Measurements from ENCODE around the gene GTF2H4. TPM values are rescaled to one million over a fixed set of nuclear protein-coding genes. Genes with fewer than 3 reads are reported as not detected.

GTF2H4 gene
- total RNA-seq, 2 experiments from 2014 or later = 30.5 to 48.7 TPM

- POLR2A ChIA-PET = no interaction called here
- intact Hi-C loops (cut with micrococcal nuclease; ENCODE audit: unreplicated experiment) = no loop called here
- TF ChIP-seq EZH2phosphoT487 (IDR thresholded peaks at IDR 0.05; ENCODE audit: borderline replicate concordance, low read depth, low read length) (no peak), CTCF (conservative IDR thresholded peaks at IDR 0.05; ENCODE audit: low read length) (no peak)
- Histone ChIP-seq H3K4me3 (ENCODE audit: low read depth, low read length, poor library complexity, severe bottlenecking) (no peak overlapping the region), H3K4me2 (ENCODE audit: low read length) (no peak overlapping the region), H3K36me3 (ENCODE audit: insufficient read depth, low read length) (peaks cover 38% of the 10 kb centered on the region), H3K9me2 (ENCODE audit: insufficient read depth, low read length) (no peaks in the 10 kb centered on the region), H3K4me1 (ENCODE audit: insufficient read depth, low read length, poor library complexity, severe bottlenecking) (no peaks in the 10 kb centered on the region), H2AFZ (ENCODE audit: low read length) (no peak overlapping the region), H3K9me3 (ENCODE audit: low read length) (peaks cover 14% of the 10 kb centered on the region), H4K20me1 (ENCODE audit: insufficient read depth, low read length) (no peaks in the 10 kb centered on the region), H3K27ac (ENCODE audit: low read depth, low read length, poor library complexity, severe bottlenecking) (no peak overlapping the region), H3K79me2 (ENCODE audit: insufficient read depth, low read depth, low read length) (no peaks in the 10 kb centered on the region)
- CTCF ChIA-PET (ENCODE audit: unreplicated experiment) = no interaction called here
- BruUV-seq (replicated peaks) = no TSS peak
- no peak for DNase-seq (ENCODE audit: low spot score)
These were observed 22.5 kb downstream of the GTF2H4 start for GRCh38 chr6:30930506-30930905.

- TF ChIP-seq CTCF (conservative IDR thresholded peaks at IDR 0.05; ENCODE audit: low read length) = no peak
- no peak for TF ChIP-seq EZH2phosphoT487 (IDR thresholded peaks at IDR 0.05; ENCODE audit: borderline replicate concordance, low read depth, low read length)
- Histone ChIP-seq H3K27ac (ENCODE audit: low read depth, low read length, poor library complexity, severe bottlenecking) (no peak overlapping the region), H3K36me3 (ENCODE audit: insufficient read depth, low read length) (peaks cover 31% of the 10 kb centered on the region), H3K4me3 (ENCODE audit: low read depth, low read length, poor library complexity, severe bottlenecking) (no peak overlapping the region), H3K9me2 (ENCODE audit: insufficient read depth, low read length) (no peaks in the 10 kb centered on the region), H3K4me2 (ENCODE audit: low read length) (no peak overlapping the region), H3K9me3 (ENCODE audit: low read length) (peaks cover 14% of the 10 kb centered on the region), H3K79me2 (ENCODE audit: insufficient read depth, low read depth, low read length) (no peaks in the 10 kb centered on the region), H4K20me1 (ENCODE audit: insufficient read depth, low read length) (no peaks in the 10 kb centered on the region), H3K4me1 (ENCODE audit: insufficient read depth, low read length, poor library complexity, severe bottlenecking) (no peaks in the 10 kb centered on the region), H2AFZ (ENCODE audit: low read length) (no peak overlapping the region)
- intact Hi-C loops (cut with micrococcal nuclease; ENCODE audit: unreplicated experiment) = no loop called here
- CTCF ChIA-PET (ENCODE audit: unreplicated experiment) = no interaction called here
- POLR2A ChIA-PET = no interaction called here
- no peak for DNase-seq (ENCODE audit: low spot score)
- BruUV-seq (replicated peaks) = no TSS peak
These were observed 23.3 kb downstream of the GTF2H4 start for GRCh38 chr6:30931272-30931671.

- ChIA-PET CTCF (ENCODE audit: unreplicated experiment) (no interaction called here), POLR2A (no interaction called here)
These were observed 24.1 kb downstream of the GTF2H4 start, which contains the start of gene SFTA2 for GRCh38 chr6:30931969-30932645. Gene SFTA2, minus strand, starts transcription at chr6:30932170. Its CDS starts 74 bp downstream, at chr6:30932096.

More at GRCh38 chr6:30931969-30932645, 24.1 kb downstream of the GTF2H4 start, which contains the start of gene SFTA2:
- H3K4me2 ChIP-seq (ENCODE audit: low read length) = no peak within 1 kb of the TSS
- H4K20me1 ChIP-seq (ENCODE audit: insufficient read depth, low read length) = no peaks in the 10 kb centered on the region
- H3K36me3 ChIP-seq (ENCODE audit: insufficient read depth, low read length) = peaks cover 22% of the 10 kb centered on the region
- no peak within 1 kb of the TSS for H2AFZ ChIP-seq (ENCODE audit: low read length)
- H3K4me1 ChIP-seq (ENCODE audit: insufficient read depth, low read length, poor library complexity, severe bottlenecking) = no peaks in the 10 kb centered on the region
- no TSS peak for BruUV-seq (replicated peaks)
- H3K9me2 ChIP-seq (ENCODE audit: insufficient read depth, low read length) = no peaks in the 10 kb centered on the region
- no peak within 1 kb of the TSS for H3K4me3 ChIP-seq (ENCODE audit: low read depth, low read length, poor library complexity, severe bottlenecking)
- peaks cover 14% of the 10 kb centered on the region for H3K9me3 ChIP-seq (ENCODE audit: low read length)
- H3K27ac ChIP-seq (ENCODE audit: low read depth, low read length, poor library complexity, severe bottlenecking) = no peak within 1 kb of the TSS
- DNase-seq (ENCODE audit: low spot score) = no peak
- TF ChIP-seq EZH2phosphoT487 (IDR thresholded peaks at IDR 0.05; ENCODE audit: borderline replicate concordance, low read depth, low read length) = no peak
- no peak for TF ChIP-seq CTCF (conservative IDR thresholded peaks at IDR 0.05; ENCODE audit: low read length)
- no peaks in the 10 kb centered on the region for H3K79me2 ChIP-seq (ENCODE audit: insufficient read depth, low read depth, low read length)
- intact Hi-C loops (cut with micrococcal nuclease; ENCODE audit: unreplicated experiment) = no loop called here
